Hepatic stellate cell (primary cell): Measurements from ENCODE around the gene VCP.

Source experiments
- DNase-seq: peaks from one replicate; pipeline ENCODE4 v3.0.0; 2011; ENCODE audit warnings: low spot score

Gene VCP

GRCh38 chr9:35014517-35014916, 57.9 kb downstream of the VCP start:
- DNase-seq, result no peak

DNA sequence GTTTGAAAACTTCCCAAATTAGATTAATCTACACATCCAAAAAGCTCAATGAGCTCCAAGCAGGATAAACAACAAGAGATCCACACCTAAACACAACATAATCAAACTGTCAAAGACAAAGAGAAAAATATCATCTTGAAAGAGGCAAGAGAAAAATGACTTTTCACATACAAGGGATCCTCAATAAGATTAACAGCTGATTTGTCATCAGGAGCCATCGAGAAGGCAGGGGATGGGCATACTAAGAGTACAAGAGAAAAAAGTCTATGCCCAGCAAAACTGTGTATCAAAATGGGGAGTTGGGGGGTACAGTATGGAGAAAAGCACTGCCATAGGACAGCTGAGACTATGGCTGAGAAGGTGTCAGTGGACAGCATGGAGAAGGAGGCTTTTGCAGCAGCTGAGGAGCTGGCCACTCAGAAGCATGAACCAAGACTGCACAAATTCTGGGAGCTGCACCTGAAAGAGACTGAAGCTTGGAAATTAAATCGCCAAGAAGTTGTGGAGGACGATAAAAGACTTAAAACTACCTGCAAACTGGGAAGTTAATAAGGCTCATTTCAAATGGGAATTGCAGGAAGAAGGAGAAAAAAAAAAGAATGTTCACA, 62.0 kb downstream of the VCP start:
- DNase-seq, result no peak
